GM19463 (cell line): ENCODE measurements around the gene GJD4.

Source experiments
- ATAC-seq: cut with Tn5 transposase; IDR thresholded peaks from one replicate; pipeline ENCODE4 v1.9.1; 2021; ENCODE audit warnings: mild to moderate bottlenecking, moderate library complexity; ENCODE audit not compliant: unreplicated experiment

Gene GJD4

DNA sequence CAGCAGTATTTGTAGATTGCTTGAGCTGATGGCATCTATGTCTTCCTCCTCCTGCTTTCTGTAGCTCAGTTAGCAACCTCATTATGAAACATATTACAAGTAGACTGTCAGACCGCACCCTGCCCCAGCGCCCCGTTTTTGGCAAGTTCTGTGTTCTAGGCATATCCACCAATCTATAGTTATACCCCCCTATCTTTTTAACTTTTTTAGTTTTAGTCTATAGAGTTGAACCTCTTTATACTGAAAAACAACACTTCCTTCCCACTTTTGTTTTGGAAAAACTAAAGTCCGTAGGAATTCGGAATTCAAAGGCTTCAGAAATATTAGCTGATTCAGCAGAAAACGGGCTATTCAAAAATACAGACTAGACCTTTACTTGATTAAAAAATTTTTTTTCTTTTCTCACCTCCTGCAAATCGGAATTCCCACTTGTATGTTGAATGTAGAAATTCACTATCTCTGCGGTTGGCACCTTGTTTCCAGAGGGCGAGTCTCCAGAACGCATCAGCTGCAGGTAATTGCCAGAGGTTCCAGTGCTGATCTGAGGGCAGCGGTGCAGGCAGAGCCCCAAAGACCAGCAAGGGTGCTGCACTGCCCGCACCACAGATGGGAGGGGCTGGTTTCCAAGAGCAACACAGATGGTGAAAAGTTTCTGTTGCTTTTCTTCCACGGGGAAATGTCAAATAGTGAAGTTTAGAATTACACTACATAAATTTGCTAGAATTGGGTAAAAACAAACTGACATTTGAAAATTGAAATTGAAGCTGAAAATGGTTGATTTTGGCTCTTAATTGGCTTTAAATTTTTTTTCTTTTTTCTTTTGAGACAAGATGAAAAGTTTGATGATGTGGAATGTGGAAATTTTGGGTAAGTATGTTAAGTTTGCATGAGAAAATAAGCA, 39.2 kb downstream of the GJD4 start:
- no peak for ATAC-seq

DNA sequence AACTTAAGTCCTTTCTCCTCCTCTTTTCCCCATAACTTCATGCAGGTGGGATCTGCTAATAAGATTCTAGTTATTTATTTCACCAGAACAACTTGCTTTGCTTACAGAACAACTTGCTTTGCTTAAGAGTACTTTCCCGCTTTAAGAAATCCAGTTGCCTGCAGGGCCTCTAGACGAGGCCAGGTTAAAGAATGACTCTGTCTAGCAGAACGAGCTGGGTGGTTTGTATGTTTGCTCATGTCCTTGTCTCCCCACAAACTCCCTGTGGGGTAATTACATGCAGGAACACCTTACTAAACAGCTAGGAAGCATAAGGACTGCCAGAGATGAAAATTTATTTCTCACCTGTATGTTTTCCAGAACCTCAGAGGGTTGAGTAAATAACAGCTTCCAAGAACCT, 45.8 kb downstream of the GJD4 start:
- no peak for ATAC-seq

DNA sequence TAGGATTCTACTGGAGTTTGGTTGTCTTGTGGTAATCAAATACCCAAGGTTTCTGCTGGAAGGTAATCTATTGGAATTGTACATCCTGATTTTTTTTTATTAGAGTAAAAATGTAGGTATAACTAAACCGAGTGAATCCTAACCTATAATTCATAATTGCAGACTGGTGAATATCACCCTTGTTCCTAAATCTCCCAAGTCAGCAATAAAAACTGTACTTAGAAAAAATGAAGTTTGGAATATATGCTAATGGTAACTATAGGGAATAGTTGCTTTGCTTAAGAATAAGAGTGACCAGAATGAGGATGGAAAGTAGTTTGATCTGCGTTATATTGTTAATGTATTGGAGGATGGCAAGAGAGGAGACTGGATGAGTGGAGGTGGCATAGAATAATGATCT, 47.7 kb downstream of the GJD4 start:
- no peak for ATAC-seq

DNA sequence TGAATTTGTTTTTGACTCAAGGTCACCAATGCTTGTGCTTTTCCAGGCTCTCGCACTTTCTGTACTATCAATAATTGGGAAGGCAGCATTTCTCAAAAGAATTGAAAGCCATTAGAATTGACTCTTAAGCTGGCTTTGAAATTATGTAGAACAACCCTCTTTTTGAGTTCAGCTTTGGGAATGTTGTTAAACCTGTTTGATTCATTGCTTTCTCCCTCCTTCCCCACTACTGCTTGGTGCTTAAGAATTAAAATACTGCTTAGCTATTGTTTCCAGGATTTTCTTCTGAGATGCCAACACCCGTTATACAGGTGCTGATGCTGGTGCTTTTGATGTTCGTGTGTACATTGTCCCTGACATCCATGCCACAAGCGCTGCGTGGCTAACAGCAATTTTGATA, 52.5 kb downstream of the GJD4 start:
- no peak for ATAC-seq
